RCC 7860 (cell line): ENCODE results near the gene SAA4.
"Not testable (repeated sequence)": the region's sequence is repeated elsewhere in the genome, so short reads cannot be mapped to it uniquely, and the experiment has no call there.

Source experiments
- DNase-seq: peaks from one replicate; pipeline ENCODE4 v3.0.0-alpha.2; 2015; ENCODE audit warnings: low spot score
- FAIRE-seq: peaks from 2 replicates; lab custom pipeline; 2012; peaks lifted over from hg19 to GRCh38; lab: Jason Lieb, UNC

SAA4 gene, protein sequence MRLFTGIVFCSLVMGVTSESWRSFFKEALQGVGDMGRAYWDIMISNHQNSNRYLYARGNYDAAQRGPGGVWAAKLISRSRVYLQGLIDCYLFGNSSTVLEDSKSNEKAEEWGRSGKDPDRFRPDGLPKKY

DNA sequence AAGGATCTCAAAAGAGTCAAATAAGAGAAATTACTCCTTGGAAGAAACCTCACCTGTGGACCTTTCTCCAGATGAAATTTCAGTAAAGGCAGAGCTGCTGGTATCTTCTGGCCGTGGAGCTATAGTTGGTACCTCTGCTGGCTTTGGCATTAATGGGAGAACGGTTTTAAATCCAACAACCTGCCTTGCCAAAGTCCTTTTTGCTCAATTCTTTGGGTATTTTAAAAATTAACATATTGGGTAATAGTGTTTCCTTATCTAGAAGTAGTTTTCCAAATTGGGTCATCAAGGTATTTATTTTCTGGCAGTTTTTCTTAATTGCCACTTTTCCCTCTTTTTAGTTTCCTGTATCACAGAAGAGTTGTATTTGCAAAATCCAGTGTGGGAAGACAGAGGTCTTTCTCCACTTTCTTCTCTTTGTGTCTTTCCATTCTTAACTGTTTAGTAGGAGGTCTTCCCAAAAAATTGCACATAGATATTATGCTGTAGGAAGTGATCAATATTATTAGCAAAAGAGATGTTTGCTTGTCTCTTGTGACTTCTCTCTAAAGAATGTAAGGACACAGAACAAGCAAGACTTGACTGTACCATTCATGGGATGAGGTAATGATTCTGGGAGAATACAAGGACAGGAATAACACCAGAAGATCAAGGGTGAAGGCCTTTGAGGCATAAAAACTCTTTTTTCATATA lies at the start of gene SAA4:
SAA4 (minus strand) TSS at position 139 of the 693 bp plus-strand sequence. CDS start 876 bp downstream, outside the sequence.
- DNase-seq (no peak), FAIRE-seq (no peak)

DNA sequence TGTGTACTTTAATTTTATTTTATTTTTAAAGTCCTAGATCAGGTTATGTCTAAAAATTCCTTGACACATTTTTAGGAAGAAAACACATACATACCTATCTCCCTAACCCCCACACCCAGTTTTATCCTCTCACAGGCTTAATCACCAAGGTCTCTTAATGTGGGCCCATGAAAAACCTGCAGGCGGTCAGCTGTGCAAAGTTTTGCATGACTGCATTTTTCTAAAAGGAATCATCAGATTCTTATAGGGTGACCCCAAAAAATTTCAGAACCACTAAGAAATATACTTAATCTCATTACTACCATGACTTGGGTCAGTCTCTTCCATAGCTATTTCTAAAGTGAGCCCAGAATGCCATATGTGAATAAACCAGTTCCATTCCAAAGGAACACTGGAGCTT lies 49.2 kb upstream of the SAA4 start:
- FAIRE-seq (no peak), DNase-seq (no peak)

DNA sequence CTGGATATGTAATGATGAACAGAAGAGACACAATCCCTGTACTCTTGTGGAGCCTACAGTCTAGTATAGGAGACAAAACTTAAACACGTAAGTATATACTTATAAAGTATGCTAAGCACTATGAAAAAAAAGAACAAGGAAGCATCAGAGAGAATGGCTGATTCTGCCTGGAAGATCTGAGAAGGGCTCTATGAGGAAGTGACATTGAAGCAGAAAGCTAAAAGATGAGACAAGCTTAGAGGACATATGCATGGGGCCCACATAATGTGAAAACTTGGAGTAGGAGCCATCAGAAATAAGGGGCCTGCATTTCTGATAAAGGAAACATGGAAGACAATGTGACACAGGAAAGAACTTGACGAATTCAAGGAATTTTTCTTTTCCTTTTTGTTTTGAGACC lies 46.0 kb upstream of the SAA4 start:
- FAIRE-seq (no peak), DNase-seq (no peak)

DNA sequence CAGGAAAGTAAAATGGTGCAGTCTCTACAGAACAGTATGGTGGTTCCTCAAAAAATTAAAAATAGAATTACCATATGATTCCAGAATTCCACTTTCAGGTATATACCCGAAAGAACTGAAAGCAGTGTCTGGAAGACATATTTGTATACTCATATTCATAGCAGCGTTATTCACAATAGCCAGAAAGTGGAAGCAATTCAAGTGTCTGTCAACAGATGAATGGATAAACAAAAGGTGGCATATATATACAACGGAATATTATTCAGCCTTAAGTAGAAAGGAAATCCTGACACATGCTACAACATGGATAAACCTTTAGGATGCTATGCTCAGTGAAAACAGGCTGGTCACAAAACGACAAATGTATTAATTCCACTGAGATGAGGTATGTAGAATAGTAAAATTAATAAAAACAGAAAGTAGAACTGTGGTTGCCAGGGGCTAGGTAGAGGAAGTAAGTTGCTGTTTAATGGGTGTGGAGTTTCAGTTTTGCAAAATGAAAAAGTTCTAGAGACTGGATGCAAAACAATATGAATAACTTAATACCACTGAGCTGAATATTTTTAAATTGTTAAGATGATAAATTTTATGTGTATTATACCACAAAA lies 43.9 kb upstream of the SAA4 start:
- no peak for FAIRE-seq
- DNase-seq, result no peak

DNA sequence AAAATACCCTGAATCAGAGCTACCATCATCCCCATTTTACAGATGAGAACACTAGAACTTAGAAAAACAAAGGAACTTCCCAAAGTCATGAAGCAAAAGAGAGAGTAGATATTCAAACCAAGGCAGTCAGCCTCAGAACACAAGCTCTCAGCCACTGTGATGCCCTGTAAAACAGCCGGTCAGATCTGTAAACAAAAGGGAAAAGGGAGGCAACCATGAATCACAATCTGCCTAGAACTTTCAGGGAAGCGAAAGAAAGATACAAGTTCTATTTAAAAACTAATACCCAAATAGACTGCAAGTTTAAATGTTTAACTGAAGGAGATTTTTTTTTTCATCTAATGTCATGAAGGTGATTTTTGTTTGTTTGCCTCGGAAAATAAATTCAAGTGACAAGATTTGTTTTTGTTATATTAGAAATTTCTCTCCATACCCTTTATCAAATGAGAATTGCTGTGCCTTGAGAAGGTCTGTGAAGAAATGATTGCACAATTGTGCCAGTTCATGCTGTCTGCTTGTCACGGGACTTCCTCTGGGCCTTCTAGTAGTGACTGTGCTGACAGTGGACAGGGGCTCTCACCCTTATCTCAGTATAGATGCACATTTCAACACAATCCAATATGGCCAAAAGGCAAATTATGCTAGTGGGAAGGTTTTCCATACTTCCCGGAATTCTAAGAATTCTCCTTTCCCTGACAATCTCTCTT lies 41.1 kb upstream of the SAA4 start:
- no peak for DNase-seq
- no peak for FAIRE-seq

DNA sequence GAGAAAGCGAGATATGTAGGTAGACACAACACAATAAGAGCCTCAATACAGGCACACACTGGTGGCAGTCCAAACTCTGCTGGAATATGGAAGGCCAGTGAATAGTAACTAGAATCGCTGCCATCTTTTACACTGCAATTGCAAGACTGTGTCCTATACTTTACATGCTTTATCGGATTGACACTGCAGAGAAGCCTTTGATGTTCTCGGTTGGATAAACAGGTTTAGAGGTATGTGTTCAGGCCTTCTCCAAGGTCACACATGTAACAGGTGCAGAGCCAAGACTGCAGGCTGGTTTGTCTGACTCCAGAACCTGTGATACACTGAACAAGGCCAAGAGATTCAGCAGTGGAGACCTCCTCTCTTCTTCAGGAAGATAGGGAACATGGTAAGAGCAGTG lies 34.6 kb upstream of the SAA4 start:
- DNase-seq, result no peak
- no peak for FAIRE-seq

DNA sequence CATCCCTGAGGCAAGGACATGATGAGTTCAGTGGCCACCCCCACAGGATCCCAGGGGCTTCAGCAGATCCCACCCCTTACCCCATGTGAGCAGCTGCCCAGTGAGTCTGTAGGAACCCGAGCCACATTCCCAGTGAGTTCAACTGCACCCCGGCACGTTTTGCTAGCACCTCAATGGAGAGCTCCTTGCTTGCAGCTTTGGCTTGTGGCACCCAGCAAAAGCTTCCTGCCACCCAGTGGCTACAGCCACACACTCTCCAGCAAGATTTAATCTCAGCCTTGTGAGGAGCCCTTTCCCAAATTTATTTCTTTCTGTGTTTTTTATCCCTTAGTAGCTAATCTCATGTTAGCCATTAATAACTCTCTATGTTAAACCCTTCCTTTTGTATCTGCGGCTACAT lies 33.5 kb upstream of the SAA4 start:
- DNase-seq (no peak), FAIRE-seq (no peak)

DNA sequence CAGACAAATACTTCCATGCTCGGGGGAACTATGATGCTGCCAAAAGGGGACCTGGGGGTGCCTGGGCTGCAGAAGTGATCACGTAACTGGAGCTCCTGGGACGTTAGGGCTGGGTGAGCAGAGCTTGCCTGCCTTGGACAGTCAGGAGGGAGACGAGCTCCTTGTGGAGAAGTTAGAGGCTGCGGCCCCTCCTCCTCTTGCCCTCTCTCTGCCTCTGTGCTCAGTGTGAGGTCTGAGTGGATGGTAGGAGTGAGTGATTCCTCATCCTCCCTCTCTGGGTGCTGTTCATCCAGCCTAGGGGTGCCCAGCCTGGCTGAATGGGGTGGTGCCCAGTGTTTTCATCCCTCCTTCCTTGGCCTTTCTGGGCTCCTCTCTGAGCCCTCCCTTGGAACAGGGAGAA lies 32.6 kb upstream of the SAA4 start:
- FAIRE-seq, DNase-seq: not testable (repeated sequence)

DNA sequence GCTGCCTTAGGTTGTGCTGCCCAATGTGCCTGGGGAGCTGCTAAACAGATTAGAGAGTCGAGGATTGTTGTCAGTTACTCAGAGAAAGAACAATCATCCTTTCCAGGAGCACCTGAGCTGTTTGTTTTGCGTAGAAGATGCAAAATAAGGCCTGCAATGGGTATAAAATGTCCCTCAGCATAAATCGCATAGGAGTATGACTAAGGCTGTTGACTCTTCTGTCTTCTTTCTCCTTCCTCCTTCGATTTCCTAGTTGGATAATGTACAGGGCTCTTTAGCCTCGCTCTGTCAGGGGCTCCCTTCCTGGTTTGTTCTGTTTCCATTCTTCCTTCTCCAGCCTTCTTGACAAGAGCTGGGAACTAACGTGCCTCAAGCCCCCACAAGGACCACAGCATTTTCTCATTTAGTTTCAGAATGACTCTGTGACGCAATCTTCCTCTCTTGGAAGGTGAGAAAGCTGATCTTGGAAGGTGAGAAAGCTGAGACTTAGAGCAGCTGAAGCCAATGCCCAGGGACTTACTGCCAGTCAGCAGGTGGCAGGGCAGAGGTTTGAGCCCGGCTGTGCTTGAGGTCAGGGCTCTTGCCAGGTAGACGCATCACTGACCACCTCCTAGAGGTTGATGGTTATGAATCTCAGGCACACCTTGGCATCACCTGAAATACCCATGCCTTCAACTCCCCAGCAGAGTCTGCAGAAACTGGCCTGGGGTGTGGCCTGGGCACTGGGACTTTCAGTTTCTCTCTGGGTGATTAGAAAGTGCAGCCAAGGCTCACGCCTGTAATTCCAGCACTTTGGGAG lies 30.9 kb upstream of the SAA4 start:
- not testable (repeated sequence) for FAIRE-seq, DNase-seq

DNA sequence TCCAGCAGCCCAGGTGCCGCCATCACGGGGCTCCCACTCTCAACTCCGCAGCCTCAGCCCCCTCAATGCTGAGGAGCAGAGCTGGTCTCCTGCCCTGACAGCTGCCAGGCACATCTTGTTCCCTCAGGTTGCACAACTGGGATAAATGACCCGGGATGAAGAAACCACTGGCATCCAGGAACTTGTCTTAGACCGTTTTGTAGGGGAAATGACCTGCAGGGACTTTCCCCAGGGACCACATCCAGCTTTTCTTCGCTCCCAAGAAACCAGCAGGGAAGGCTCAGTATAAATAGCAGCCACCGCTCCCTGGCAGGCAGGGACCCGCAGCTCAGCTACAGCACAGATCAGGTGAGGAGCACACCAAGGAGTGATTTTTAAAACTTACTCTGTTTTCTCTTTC lies 29.3 kb upstream of the SAA4 start, which contains the start of gene SAA1:
SAA1 (plus strand) TSS at position 316 of the 400 bp plus-strand sequence. CDS start 624 bp downstream, outside the sequence.
- DNase-seq (peak; percentile 57), FAIRE-seq (no peak)

DNA sequence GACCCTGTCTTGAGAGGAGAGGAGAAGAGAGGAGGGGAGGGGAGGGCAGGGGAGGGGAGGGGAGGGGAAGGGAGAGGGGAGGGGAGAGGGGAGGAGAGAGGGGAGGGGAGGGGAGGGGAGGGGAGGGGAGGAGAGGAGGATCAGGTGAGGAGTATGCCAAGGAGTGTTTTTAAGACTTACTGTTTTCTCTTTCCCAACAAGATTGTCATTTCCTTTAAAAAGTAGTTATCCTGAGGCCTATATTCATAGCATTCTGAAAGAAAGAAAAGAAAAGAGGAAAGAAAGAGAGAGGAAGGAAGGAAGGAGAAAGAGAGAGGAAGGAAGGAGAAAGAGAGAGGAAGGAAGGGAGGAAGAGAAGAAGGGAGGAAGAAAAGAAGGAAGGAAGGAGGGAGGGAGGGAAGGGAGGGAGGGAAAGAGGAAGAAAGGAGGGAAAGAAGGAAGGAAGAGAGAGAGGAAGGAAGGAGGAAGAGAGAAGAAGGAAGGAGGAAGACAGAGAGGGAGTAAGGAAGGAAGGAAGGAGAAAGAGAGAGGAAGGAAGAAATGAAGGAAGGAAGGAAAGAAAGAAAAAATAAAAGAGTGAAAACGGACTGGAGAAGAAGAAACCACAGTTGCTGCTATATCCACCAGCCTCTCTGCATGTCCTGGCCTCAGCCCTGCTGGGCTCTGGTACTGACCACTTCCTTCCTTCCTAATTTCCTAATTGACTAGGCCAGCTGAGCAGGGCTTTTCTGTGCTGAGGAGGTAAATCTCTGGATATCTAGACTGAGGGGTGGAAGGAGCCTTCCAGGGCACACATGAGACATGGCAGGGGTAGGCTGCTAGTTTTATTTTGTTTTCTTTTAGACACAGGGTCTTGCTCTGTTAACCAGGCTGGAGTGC lies 28.3 kb upstream of the SAA4 start:
- FAIRE-seq, result no peak
- DNase-seq, result no peak

DNA sequence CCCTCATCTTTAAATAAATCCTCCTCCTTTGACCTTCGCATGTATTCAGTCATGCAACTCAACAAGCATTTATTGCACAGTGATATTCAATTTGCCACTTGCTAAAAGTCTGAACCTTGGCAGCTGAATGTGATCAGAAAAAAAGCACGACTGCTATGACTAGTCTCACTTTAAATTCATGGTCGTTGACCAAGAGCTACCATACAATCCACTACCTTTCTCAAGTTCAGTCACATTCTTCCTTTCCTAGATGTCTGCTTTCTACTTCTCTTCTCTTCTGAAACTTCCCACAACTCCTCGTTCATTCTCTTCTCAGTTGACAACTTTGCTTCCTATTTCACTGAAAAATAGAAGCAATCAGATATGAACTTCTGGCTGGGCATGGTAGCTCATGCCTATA lies 27.4 kb upstream of the SAA4 start:
- DNase-seq (no peak), FAIRE-seq (no peak)

DNA sequence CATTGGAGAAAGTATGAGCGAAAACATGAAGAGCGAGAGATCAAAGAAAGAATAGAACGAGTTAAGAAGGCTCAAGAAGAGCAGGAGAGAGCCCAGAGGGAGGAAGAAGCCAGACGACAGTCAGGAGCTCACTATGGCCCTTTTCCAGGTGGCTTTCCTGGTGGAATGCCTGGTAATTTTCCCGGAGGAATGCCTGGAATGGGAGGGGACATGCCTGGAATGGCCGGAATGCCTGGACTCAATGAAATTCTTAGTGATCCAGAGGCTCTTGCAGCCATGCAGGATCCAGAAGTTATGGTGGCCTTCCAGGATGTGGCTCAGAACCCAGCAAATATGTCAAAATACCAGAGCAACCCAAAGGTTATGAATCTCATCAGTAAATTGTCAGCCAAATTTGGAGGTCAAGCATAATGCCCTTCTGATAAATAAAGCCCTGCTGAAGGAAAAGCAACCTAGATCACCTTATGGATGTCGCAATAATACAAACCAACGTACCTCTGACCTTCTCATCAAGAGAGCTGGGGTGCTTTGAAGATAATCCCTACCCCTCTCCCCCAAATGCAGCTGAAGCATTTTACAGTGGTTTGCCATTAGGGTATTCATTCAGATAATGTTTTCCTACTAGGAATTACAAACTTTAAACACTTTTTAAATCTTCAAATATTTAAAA lies 26.2 kb upstream of the SAA4 start:
- FAIRE-seq, DNase-seq: not testable (repeated sequence)

DNA sequence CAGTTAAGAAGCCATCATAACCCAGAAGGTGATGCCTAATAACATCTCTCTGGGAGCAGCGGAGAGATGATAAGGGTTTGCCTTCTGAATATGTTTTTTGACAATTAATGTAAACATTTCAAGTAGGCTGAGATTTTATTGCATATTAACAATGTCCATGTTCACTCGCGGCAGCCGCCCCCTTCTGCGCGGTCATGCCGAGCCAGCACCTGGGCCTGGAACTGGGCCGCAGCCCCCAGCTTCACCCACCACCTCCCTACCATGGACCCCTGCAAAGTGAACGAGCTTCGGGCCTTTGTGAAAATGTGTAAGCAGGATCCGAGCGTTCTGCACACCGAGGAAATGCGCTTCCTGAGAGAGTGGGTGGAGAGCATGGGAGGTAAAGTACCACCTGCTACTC lies 25.1 kb upstream of the SAA4 start:
- FAIRE-seq, result no peak

DNA sequence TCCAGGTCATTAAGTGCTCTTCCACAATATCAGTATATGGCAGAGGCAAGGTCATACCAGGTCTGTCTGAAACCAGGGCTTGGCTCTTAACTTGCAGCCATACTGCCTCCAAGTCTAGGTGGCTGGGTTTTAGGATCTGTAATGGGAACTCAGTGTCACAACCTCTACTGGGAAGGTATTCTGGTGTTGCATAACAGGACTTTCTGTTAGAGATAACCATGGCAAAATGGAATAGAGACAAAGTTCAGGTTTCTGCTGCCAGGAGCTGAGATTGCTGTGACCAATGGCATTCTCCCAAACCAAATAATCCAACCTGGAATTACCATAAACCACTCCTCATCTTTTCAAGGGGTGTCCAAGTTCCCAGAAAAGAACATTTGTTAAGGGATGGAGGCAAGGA lies 22.7 kb upstream of the SAA4 start:
- no peak for DNase-seq
- FAIRE-seq, result no peak

More for the DNA sequence above, 25.1 kb upstream of the SAA4 start:
- DNase-seq, result no peak

DNA sequence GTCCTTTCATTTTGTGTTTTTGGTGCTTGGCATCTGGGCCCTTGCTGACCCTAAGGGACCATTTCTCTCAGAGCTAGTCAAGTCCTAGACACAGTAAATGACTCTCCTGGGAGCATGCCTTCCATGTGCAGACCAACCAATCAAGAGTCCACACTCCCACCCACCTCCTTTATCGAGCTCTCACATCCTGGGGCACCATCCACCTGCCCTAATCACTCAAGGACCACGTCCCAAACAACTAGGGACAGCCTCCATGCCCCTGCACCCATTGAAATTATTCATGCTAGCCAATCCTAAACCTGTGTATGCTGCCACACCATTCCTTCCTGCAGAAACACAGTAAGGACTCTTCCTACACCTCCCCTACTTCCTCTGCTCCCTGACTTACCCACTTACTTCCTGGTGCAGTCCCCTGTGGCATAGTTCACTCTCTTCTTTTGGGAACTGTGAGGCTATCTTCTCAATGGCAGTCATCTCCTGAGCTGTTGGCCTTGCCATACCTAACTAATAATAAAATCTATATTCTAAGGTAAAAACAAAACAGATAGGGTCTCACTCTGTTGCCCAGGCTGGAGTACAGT lies 18.3 kb upstream of the SAA4 start:
- no peak for FAIRE-seq
- no peak for DNase-seq

DNA sequence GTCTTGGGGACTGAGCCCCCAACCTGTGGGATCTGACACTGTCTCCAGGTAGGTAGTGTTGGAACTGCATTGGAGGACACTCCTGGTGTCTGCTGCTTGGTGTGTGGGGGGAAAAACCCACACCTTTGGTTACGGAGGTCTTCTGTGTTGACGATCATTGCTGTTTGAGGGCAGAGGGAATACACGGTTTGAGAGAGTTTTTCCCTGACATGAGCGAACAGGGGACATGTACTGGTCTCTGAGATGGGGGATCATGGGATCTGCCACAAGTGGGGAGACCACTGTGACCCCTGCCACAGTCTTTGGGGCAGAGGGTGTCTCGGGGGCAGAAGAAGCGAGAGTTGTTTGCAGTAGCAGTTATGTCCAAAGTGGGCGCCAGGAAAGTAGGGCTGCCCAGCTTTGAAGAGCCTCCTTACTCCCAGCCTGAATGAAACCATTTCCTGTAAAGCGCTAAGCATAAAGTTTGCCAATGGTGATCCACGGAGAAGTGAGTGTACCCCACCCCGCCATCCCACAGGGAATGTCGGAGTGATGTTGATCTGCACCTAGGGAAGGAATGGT lies 17.3 kb upstream of the SAA4 start:
- DNase-seq, result no peak
- FAIRE-seq, result no peak

DNA sequence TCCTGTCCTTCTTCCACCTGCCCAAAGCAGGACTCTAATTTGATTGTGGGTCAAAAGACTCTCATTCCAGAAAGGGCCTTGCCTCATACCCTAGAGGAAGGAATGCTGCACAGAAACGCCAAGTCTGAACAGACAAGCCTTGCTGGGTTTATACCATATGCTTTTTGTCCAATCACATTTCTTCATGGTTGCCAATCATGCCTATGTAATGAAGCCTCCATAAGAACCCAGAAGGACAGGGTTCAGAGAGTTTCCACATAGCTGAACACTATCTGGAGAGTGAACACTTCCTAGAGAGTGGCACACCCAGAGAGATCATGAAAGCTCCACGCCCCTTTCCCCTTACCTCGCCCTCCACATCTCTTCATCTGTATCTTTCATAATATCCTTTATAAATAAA lies 16.6 kb upstream of the SAA4 start:
- FAIRE-seq, result no peak
- no peak for DNase-seq

DNA sequence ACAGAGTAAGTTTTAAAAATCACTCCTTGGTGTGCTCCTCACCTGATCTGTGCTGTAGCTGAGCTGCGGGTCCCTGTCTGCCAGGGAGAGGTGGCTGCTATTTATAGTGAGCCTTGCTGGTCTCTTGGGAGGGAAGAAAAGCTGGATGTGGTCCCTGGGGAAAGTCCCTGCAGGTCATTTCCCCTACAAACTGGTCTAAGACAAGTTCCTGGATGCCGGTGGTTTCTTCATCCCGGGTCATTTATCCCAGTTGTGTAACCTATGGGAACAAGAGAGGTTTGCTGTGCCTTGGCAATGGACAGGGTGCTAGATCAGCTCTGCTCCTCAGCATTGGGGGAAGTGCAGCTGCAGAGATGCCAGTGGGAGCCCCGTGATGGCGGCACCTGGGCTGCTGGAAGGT lies 12.0 kb upstream of the SAA4 start, which contains the start of gene SAA2:
SAA2 (minus strand) TSS at position 108 of the 400 bp plus-strand sequence. CDS start 657 bp downstream, outside the sequence.
- peak; percentile 53 for DNase-seq
- FAIRE-seq, result no peak
